GM03348 (cell line): Measurements from ENCODE around the gene GPR27.

Experiments used
- DNase-seq: peaks from one replicate; pipeline ENCODE4 v3.0.0; 2012; ENCODE audit warnings: low spot score

GPR27 gene

GRCh38 chr3:71753701-71754609 is at the start of gene GPR27:
Gene GPR27, plus strand, starts transcription at chr3:71753855. Its CDS starts 195 bp downstream, at chr3:71754050.
- DNase-seq: peak; percentile 58

GRCh38 chr3:71704915-71705314 is 48.7 kb upstream of the GPR27 start:
- no peak for DNase-seq

- DNase-seq: no peak
Observed at GRCh38 chr3:71705681-71706080, 48.0 kb upstream of the GPR27 start.

- DNase-seq: no peak
Observed at GRCh38 chr3:71707595-71707994, 46.1 kb upstream of the GPR27 start.

- DNase-seq: no peak
Observed at GRCh38 chr3:71708476-71709105, 45.1 kb upstream of the GPR27 start.

GRCh38 chr3:71709908-71710511 is 43.6 kb upstream of the GPR27 start:
- no peak for DNase-seq

GRCh38 chr3:71710906-71711494 is 42.7 kb upstream of the GPR27 start:
- peak; percentile 82 for DNase-seq

GRCh38 chr3:71713041-71713440 is 40.6 kb upstream of the GPR27 start:
- DNase-seq: no peak

- DNase-seq: no peak
Observed at GRCh38 chr3:71714595-71714994, 39.1 kb upstream of the GPR27 start.

GRCh38 chr3:71718072-71718471 is 35.6 kb upstream of the GPR27 start:
- DNase-seq: no peak

- DNase-seq: no peak
Observed at GRCh38 chr3:71721002-71721401, 32.7 kb upstream of the GPR27 start.

- no peak for DNase-seq
Observed at GRCh38 chr3:71721651-71722157, 32.0 kb upstream of the GPR27 start.

- DNase-seq: no peak
Observed at GRCh38 chr3:71722693-71723092, 31.0 kb upstream of the GPR27 start.

- DNase-seq: no peak
Observed at GRCh38 chr3:71723452-71724170, 30.0 kb upstream of the GPR27 start.

GRCh38 chr3:71724171-71724453 is 29.5 kb upstream of the GPR27 start:
- DNase-seq: no peak

GRCh38 chr3:71724584-71725270 is 28.9 kb upstream of the GPR27 start:
- peak; percentile 70 for DNase-seq

- peak; percentile 94 for DNase-seq
Observed at GRCh38 chr3:71725271-71725991, 28.2 kb upstream of the GPR27 start, which contains the start of gene EIF4E3. Gene EIF4E3, minus strand, starts transcription at chr3:71725402. Its CDS starts 35 bp downstream, at chr3:71725367.

- no peak for DNase-seq
Observed at GRCh38 chr3:71726146-71726545, 27.5 kb upstream of the GPR27 start.

- no peak for DNase-seq
Observed at GRCh38 chr3:71728632-71729342, 24.9 kb upstream of the GPR27 start.

- DNase-seq: no peak
Observed at GRCh38 chr3:71732637-71733036, 21.0 kb upstream of the GPR27 start.
